Ishikawa (cell line): Measurements from ENCODE around the gene SMIM35.

Experiments
- CEBPB ChIP-seq: IDR thresholded peaks from 2 replicates; pipeline ENCODE4 v1.6.1; 2012
- CREB1 ChIP-seq: IDR thresholded peaks from 2 replicates; pipeline ENCODE4 v1.6.1; 2012; ENCODE audit warnings: low read depth
- EGR1 ChIP-seq: IDR thresholded peaks from 2 replicates; pipeline ENCODE4 v1.6.1; 2012
- EP300 ChIP-seq: IDR thresholded peaks from 2 replicates; pipeline ENCODE4 v1.6.1; 2012; ENCODE audit warnings: borderline replicate concordance
- FOXM1 ChIP-seq: IDR thresholded peaks from 2 replicates; pipeline ENCODE4 v1.6.1; 2012; ENCODE audit warnings: low read depth, borderline replicate concordance
- MAX ChIP-seq: IDR thresholded peaks from 2 replicates; pipeline ENCODE4 v1.6.1; 2012
- NFIC ChIP-seq: IDR thresholded peaks from 2 replicates; pipeline ENCODE4 v1.6.1; 2012
- RAD21 ChIP-seq: IDR thresholded peaks from 2 replicates; pipeline ENCODE4 v1.6.1; 2012; ENCODE audit warnings: low read depth
- REST ChIP-seq: IDR thresholded peaks from 2 replicates; pipeline ENCODE4 v1.6.1; 2012; ENCODE audit warnings: low read depth, mild to moderate bottlenecking
- TAF1 ChIP-seq: IDR thresholded peaks from 2 replicates; pipeline ENCODE4 v1.6.1; 2012; ENCODE audit warnings: low read depth, mild to moderate bottlenecking
- TCF12 ChIP-seq: IDR thresholded peaks from 2 replicates; pipeline ENCODE4 v1.6.1; 2012; ENCODE audit warnings: low read depth
- TEAD4 ChIP-seq: IDR thresholded peaks from 2 replicates; pipeline ENCODE4 v1.6.1; 2012
- USF1 ChIP-seq: IDR thresholded peaks from 2 replicates; pipeline ENCODE4 v1.6.1; 2012
- YY1 ChIP-seq: IDR thresholded peaks from 2 replicates; pipeline ENCODE4 v1.6.1; 2012; ENCODE audit warnings: low read depth
- ZBTB7A ChIP-seq: IDR thresholded peaks from 2 replicates; pipeline ENCODE4 v1.6.1; 2012; ENCODE audit warnings: low read depth

SMIM35 gene

GRCh38 chr11:117985953-117986887 lies 100.5 kb downstream of the SMIM35 start, which contains the start of gene IL10RA:
Gene IL10RA (plus strand): TSS chr11:117986394. CDS start chr11:117986468, 74 bp downstream.
- TF ChIP-seq TCF12 (peak; percentile 20; the same call in 1 of the 2 replicates), MAX (peak; percentile 92), REST (no peak), TAF1 (no peak), TEAD4 (0 out of 2 replicates have a peak, but pooled peaks have one; percentile 15), YY1 (no peak), NFIC (no peak), CREB1 (peak; percentile 50; the same call in 1 of the 2 replicates), EGR1 (0 out of 2 replicates have a peak, but pooled peaks have one; percentile 42)

- TF ChIP-seq EP300 (no peak), TAF1 (no peak), CEBPB (no peak), REST (no peak), RAD21 (no peak), FOXM1 (no peak), NFIC (no peak), USF1 (no peak), ZBTB7A (no peak), YY1 (no peak)
Measured at GRCh38 chr11:117984476-117984875, 102.3 kb downstream of the SMIM35 start.

GRCh38 chr11:117983163-117983475 lies 103.6 kb downstream of the SMIM35 start:
- no peak for TF ChIP-seq TEAD4
- no peak for TF ChIP-seq YY1
- TF ChIP-seq CREB1, result no peak
- no peak for TF ChIP-seq USF1
- no peak for TF ChIP-seq EP300
- no peak for TF ChIP-seq RAD21
- no peak for TF ChIP-seq TCF12
- no peak for TF ChIP-seq REST
- TF ChIP-seq EGR1, result no peak
- no peak for TF ChIP-seq FOXM1
- TF ChIP-seq MAX, result no peak
- TF ChIP-seq NFIC, result no peak
- TF ChIP-seq ZBTB7A, result no peak
- TF ChIP-seq TAF1, result no peak
- TF ChIP-seq CEBPB, result no peak

GRCh38 chr11:117980720-117981119 lies 106.0 kb downstream of the SMIM35 start:
- TF ChIP-seq TEAD4 (no peak), YY1 (no peak), RAD21 (no peak), TCF12 (no peak), NFIC (no peak), EGR1 (no peak), EP300 (no peak), CREB1 (no peak), CEBPB (no peak), FOXM1 (no peak), ZBTB7A (no peak), USF1 (no peak), TAF1 (no peak), MAX (no peak), REST (no peak)
